CMK (cell line): ENCODE measurements around the gene CYB5RL.
"Not testable (repeated sequence)": the region's sequence is repeated elsewhere in the genome, so short reads cannot be mapped to it uniquely, and the experiment has no call there.

Source experiments
- DNase-seq: peaks from one replicate; pipeline ENCODE4 v3.0.0-alpha.2; 2010; ENCODE audit warnings: low read depth

Gene CYB5RL

DNA sequence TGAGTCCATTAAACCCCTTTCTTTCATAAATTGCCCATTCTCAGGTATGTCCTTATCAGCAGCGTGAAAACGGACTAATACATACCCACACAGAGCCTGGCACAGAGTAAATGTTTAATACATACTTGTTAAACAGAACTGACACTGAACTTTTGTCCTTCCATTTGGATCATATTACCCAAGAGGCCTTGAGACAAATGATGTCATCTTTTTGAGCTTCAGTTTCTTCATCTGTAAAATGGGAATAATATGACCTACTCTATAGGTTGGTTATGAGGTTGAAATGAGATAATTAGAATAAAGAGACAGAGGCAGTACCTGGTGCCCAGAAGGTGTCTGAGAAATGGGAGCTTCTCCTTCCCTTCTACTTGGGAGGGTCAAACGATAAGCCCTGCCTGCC, 13.8 kb downstream of the CYB5RL start:
- no peak for DNase-seq

DNA sequence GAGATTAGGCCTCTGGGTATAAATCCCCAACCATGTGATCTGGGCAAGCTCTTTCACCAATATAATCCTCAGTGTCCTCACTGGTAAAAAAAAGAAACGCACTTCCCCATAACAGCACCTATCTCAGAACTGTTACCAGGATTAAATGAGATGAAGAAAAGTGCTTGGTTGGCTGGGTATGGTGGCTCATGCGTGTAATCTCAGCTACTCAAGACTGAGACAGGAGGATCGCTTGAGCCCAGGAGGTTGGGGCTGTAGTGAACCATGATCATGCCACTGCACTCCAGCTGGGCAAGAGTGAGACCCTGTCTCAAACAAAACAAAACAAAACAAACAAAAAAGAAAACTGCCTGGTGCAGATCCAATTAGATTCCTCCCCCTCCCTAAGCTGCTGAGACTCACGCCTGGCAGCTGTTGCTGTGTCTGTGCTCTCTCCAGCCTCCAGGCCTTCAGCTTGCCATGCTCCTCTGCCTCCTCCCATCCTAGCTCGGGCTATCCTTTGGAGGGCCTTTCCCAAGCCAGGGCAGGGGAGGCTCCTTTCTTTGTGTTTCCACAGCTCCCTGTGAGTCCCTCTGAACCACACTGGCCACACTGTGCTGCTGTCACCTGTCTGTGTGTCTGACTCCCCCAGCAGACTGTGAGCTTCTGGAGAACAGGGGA, 19.0 kb downstream of the CYB5RL start:
- no peak for DNase-seq

DNA sequence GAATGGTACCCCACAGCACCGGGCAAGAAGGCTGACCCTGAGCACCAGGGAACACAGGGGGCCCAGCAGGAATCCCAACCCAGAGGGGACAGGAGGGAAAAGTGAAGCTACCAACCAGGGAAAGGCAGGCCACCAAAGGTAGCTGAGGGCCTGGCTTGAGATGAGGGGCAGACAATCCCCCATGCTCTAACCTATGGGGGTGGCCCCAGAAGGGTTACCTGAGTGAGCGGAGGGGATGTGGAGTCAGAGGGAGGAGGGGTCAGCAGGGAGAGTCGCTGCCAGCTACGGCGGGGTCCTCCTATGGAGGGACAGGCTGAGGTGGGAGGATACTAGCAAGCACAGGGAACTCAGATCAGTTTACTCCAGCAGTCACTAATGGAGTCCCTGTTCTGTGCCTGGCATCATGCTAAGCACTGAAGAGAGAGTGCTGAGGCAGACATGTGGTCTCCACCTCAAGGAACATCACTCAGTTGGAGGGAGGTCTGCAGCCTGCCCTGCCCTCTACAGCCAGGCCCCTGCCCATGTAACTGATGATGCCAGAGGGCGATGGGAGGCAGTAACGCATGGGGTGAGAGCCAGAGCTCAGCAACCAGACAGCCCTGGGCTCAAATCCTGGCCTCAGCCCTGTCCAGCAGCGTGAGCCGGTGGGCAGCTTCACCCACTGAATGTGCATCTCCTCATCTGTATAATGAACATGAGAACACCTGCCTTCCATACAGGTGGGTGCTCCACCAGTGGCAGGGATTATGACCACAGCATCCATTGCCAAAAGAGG, 21.3 kb downstream of the CYB5RL start:
- no peak for DNase-seq

DNA sequence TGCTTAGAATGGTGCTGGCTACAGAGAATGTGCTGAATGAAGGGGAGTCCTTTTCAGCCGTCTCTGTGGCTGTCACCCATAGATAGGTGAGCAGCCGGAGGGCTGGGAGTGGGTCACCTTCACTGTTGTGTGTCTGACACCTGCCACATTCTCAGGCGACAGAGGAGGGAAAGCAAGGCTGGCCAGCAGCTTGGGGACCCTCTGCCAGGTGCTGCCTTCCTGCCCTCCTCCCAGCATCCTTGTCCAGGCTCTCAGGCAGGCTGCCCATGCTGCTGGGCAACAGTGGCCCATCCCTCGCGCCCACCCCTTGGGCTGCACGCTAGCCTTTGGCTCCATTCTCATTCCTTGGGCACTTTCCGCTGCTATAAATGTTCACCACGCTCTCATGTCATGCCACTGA, 22.1 kb downstream of the CYB5RL start:
- DNase-seq = no peak

DNA sequence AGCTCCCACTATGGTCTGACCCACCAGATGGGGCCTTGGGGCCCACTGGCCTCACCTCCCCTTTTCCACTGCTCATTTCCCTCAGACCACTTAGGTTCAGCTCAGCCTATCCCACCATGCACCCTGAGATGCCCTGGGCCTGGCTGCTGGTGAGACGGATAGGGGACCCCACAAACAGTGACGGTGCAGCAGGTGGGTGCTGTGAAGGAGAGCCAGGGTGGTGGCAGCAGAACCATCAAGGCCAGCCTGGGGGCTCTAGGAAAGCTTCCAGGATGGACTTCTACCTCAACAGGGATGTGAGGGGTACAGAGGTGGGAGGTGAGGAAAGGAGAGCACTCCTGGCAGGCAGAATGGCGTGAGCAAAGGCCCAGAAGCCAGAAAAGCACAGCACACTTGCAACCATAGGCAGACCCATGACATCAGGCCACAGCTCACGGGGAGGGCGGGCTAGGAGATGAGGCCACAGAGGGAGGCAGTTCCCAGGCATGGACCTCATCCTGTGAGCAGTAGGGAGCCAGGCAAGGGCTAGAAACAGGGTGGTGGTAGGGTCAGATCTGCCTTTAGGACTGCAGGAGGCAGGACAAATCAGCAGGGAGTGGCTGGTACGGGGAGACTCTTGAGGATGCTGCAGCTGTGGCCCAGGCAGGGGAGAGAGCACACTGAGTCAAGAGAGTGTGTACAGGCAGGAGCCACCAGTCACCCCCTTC, 23.1 kb downstream of the CYB5RL start:
- no peak for DNase-seq

DNA sequence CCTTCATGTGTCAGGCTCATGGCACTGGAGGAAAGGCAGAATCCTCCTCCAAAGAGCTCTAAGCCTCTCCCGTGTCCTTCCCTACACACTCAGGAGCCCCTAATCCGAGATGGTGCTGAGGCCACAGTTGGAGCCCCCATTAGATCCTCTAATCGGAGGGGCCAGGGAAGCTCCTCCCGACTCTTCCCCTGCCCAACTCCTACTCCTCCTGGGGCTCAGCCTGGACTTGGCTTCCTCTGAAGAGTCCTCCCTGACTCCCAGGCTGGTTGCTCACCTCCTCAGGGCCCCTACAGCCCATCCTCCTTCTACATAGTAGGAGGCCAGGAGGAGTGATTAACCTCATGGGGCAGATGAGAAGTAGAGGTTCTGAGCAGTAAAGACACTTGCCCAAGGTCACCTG, 25.7 kb downstream of the CYB5RL start:
- no peak for DNase-seq

DNA sequence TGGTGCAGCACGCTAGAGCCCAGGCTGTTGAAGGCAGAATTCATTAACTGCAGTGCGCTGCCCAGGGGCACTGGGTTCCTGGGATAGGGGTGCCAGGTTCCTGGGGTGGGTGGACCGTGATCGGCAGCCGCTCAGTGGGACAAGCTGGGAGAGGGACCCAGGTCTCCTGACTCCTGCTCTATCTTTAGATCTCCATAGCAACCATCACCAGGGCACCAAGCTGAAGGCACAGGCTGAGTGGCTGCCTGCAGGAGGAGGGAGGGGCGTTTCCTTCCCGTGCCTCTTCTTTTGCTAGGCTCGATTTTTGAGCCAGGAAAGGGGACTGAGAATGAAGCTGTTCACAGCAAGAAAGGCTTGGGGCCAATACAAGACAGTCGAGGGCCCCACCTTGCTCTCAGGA, 26.1 kb downstream of the CYB5RL start:
- no peak for DNase-seq

DNA sequence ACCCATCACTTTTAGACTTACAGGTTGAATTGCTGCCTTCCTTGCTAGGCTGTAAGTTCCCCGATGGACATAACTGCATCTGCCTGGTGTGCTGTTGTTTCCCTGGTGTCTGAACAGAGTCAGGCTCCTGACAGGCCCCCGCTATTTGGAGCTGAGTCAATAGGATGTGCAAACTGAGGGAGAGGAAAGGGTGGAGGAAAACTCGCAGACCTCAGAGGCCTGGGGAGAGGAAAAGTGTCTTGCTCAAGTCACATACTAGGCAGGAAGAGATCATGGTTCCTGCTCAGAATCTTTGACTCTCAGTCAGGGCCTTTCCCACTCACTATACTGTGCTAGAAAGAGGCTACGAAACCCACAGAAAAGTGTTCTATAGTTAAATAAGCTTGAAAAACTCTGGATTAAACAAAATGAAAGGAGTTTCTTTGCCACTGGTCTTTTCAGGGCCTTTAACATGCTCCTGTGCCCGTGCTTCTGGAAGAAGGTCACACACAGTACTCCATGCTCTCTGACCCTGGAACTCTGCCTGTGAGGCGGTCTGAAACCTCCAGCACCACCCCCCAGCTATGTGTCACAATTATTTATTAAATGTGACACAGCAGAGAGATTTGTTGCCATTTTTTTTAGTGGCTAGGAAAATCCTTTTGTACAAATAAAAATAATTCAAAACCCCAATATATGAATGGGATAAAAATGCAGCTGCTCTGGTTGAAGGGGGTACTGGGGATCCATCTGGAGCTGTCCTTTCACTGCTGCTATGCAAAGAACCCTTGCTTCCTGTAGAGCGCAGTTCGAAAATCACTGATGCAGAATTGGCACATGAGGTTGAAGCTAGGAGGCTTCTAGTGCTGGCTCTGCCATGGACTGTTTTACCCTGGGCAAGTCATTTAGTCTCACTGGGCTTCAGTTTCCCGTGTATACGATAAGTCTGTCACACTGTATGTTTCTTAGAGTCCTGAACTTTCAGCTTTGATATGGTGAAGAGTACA, 26.9 kb downstream of the CYB5RL start:
- no peak for DNase-seq

DNA sequence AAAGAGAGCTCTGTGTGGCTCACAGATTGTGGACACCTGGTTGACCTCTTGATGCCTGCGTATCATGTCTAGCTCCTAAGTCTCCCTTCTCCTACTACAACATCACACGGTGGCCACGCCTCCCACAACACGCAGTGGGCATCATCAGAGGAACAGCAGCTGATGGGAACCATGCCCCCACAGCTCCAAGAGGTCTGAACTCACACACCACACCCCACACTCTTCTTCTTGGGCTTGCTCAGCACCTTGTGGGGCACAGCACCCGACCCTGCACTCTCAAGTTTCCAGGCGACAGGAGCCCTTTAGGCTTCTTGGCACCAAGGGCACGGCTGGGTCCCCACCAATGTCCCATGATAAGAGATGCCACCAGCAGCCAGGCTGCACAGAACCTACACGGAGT, 28.2 kb downstream of the CYB5RL start:
- no peak for DNase-seq

DNA sequence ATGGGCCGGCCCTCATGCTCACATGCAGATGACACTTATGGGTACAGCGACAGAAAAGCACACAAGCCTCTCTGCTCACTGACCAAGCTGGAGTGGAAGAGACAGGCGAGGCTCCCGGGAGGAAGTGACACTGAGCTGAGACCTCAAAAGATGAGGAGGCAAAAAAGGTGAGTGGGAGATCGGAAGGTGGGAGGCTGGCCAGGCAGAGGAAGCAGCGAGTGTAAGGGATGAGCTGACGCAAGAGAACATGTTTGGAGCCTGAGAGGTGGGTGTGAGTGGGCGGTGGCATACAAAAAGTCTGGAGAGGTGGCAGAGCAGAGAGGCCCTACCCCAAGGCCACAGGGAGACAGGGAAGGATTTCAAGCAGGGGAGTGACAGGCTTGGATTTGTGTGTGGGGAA, 28.8 kb downstream of the CYB5RL start:
- DNase-seq = no peak

DNA sequence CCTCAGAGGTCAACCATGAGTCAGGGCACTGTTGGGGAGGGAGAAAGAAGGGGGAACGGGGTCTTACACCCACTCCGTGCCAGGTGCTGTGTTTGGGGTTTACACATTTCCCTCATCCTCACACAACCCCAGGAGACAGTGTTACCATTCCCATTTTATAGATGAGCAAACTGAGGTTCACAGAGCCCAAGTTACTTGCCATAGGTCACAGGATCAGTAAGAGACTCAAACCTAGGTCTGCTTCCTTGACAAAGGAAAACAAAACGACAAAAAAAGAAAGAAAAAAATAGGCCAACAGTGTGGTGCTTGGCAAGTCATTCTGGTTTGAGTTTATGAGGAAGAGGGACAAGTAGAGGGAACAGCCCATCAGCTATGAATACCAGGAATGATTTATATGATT, 30.8 kb downstream of the CYB5RL start:
- no peak for DNase-seq

DNA sequence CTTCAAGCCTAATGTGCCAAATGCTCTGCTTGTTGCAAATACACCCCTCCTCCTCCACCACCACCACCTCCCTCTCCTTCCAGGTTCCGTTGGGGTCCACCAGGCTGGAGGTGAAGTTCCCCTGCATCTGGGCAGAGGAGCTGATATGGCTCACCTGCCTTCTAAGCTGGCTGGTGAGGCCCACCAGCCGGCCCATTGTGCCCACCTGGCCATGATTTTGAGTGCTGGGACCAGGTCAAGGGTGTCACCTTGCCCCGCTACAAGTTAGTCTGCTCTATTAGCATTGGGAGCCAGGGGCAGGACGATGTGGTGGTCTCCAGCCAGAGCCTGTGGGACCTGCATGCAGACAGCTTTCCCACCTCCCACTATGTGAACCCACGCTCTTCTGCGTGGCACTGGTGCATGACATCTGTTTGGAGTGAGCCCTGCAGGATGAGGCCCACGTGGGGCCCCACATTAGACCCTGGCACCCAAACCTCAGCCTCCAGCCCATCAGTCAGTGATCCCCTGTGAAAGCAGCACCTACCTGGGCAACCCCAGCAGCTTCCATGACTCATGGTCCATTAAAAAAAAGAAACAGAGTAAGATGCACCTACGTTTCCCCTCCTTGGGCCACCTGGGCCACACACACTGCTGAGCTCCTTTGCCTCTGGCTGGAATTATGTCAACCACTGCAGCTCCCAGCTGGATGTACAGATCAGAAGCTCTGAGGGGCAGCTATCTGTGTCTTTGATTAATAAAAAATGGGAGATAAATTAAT, 31.4 kb downstream of the CYB5RL start:
- no peak for DNase-seq

DNA sequence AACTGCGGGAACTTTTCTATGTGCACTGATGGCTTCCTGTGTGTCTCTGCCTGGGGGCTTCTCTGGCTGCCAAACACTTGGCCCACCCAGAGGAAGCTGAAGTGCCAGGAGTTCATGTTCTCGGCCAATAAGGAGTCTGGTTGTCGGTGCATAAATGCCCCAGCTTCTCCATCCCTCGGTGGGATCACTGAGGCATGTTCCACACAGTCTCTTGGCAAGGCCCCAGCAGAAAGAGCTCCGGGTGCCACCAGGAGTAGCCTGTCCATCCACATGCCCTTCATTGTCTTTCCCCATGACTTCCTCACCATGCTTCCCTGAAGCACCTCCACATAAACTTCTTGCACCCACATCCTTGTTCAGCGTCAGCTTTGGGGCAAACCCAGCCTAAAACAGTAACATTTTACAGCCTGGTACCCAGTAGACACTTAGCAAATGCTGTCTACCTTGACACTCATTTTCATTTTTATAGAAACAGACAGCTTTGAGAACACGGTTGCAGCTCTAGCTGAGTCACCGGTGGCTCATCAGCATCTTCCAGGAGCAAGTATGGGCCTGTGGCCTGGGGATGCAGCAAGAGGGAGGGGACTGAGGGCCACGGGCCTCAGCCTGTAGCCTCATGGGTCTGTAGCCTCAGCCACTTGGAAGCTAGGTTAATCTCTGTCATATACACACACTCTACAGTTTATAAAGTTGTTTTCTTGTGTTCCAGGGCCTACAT, 32.2 kb downstream of the CYB5RL start:
- no peak for DNase-seq

DNA sequence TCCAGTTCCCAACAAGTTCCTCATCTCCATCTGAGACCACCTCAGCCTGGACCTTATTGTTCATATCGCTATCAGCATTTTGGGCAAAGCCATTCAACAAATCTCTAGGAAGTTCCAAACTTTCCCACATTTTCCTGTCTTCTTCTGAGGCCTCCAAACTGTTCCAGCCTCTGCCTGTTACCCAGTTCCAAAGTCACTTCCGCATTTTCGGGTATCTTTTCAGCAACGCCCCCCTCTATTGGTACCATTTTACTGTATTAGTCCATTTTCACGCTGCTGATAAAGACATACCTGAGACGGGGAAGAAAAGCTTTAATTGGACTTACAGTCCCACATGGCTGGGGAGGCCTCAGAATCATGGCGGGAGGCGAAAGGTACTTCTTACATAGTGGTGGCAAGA, 33.5 kb downstream of the CYB5RL start:
- not testable (repeated sequence) for DNase-seq

DNA sequence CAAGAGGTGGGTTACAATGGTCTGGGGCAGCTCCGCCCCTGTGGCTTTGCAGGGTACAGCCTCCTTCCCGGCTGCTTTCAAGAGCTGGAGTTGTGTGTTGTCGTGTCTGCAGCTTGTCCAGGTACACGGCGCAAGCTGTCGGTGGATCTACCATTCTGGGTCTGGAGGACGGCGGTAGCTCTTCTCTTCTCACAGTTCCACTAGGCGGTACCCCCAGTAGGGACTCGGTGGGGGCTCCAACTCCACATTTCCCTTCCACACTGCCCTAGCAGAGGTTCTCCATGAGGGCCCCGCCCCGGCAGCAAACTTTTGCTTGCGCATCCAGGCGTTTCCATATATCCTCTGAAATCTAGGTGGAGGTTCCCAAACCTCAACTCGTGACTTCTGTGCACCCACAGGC, 34.7 kb downstream of the CYB5RL start:
- DNase-seq = no peak

DNA sequence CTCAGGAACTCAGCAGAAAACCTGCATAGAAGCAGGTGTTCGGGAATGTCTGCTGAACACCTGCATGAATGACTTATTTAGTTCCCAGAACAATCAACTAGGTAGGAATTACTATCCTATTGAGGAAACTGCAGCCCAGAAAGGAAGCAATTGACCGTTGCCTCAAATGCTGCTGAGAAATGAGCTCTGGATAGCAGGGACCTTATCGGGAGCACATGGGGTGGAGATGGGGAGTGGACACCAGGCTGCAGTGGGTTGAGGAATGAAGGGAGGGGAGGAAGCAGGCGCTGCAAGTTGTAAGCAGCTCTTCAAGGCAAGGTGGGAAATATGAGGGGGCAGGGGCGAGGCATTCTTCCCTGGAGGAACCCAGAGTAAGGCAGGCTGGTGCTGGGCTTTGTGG, 36.3 kb downstream of the CYB5RL start:
- no peak for DNase-seq

DNA sequence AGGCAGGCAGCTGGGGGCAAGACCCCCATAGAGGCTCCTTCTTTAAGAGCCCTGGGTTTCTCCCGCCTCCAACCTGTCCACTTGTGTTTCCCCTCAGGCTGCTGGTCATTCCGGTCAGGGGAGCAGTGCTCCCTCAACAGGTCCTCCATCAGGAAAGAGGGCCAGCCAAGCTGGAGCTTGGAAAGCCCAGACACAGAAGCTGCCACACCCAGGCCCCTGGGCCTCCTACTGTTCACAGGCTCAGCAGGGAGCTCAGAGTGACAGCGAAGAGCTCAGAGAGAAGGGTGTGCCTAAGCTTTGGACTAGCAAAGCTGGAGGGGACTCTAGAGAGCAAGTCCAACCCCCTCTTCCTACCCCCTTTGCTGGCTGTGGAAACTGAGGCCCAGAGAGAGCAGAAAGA, 36.8 kb downstream of the CYB5RL start:
- no peak for DNase-seq

DNA sequence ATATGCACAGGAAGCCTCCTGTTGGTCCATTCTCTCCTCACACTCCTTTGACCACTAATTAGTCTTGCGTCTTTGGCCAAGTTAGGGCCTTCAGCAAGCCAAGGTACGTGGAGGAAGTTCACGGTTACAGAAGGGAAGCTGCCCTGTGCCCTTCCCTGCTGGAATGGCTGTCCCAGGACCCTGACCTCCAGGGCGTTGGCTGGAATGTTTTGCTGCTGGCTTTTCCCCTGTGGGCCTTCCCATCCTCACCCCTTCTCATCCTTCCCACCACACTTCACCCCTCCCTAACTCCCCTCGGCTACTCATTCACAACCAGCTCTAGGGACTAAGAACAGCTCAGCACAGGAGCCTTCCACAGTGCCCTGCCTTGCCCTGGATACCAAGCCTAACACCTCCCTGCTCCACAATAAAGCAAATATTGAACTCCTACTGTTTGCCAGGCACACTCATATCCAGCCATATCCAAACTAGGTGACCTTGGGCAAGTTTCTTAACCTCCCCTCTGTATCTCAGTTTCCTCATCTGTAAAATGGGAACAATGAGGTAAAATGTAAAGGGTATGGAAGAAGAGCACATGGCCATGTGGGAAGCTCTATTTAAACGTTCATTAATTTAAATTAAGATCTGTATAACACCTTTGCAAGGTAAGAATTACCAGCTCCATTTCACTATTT, 38.2 kb downstream of the CYB5RL start:
- no peak for DNase-seq

DNA sequence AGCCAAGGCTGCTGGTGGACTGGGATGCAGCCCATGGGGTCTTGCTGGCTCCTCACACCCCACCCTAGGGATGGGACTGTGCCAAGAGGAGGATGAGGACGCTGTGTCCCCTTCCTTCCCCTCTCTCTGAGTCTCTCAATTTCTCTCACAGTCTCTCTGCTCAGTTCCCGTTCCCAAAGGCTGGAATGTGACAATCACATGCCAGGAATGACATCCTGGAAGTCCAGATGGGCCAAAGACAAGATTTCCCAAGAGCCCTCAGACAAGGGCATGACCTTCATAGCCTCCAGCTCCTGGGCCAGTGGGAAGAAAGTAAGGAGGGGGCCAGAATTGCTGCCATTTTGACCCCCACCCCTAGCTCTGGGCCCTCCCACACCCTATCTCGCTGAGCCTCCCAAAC, 39.5 kb downstream of the CYB5RL start:
- no peak for DNase-seq

DNA sequence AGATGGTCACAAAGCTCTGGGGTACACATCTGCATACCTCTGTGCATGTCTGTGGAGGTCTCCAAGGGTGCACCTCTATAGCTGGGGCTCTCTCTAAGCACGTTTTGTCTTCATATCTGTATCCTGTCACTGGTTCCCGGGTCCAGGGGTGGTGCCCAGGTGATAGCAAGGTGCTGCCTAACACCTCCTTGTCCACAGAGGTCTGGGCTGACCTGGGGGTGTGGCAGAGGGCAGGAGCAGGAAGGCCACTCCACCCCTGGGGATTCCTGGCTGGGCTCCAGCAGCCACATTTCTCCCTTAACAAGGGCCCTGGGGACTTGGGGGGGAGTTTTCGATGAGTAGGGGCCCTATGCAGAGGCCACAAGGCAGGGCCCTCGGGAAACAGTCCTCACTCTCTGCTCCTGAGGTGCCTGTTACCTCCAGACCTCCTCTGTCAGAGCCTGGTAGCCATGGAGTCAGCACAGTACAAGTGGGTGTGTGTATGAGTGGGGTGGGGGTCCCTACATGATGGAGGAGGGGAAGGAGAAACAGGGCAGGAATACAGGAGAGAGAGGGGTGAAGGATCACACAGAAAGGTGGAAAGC, 40.0 kb downstream of the CYB5RL start:
- DNase-seq = no peak
